Measurements from ENCODE around the gene C4A. TPM values are rescaled to one million over a fixed set of nuclear protein-coding genes. Genes with fewer than 3 reads are reported as not detected.
"Not testable (repeated sequence)": the region's sequence is repeated elsewhere in the genome, so short reads cannot be mapped to it uniquely, and the experiment has no call there.

The C4A gene
- total RNA-seq, 1 donor from 2014 or later = 31.4 TPM

DNA sequence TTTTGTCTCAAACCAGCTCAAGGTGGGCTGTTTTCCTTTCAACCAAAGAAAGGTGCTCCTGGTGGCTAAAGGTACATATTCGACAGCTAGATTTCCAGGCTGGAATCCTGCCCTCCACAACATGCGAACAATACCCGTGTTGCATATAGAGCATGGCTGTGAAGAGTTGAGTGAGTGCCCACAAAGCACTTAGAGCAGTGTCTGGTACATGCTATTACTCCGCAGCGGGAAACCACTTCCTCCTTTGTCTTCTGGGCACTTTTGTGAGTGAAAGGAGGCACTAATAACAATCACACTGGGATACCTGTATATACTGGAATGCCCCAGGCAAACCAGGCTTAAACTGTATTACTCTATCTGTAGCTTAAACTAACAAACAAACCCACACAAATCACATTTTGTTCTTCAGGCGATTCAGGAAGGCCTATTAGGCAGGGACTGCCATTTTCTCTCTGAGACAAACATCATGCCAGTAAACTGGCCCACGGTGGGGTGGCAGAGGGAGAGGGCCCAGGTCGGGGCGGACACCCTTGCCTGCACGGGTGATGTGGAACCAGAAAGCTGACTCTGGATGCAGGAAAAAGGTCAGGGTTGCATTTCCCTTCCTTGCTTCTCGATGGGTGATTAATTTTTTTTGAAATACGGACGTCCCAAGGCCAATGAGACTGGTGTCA, 23.1 kb downstream of the C4A start:
- H3K4me3 ChIP-seq; H3K36me3 ChIP-seq; intact Hi-C loops (cut with DNase I); H3K4me1 ChIP-seq; H3K27ac ChIP-seq; H3K27me3 ChIP-seq; H3K9me3 ChIP-seq; DNase-seq (ENCODE audit: extremely low spot score in 2 of 2): not testable (repeated sequence)

DNA sequence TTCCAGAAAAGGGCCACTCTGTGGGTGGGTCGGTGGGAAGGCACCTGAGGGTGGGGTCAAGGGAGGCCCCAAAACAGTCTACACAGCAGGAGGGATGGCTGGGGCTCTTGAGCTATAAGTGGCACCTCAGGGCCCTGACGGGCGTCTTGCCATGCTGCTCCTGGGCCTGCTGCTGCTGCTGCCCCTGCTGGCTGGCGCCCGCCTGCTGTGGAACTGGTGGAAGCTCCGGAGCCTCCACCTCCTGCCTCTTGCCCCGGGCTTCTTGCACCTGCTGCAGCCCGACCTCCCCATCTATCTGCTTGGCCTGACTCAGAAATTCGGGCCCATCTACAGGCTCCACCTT, 23.7 kb downstream of the C4A start:
- H3K4me3 ChIP-seq; H3K27me3 ChIP-seq; H3K9me3 ChIP-seq; intact Hi-C loops (cut with DNase I); H3K27ac ChIP-seq; H3K36me3 ChIP-seq; H3K4me1 ChIP-seq; DNase-seq (ENCODE audit: extremely low spot score in 2 of 2): not testable (repeated sequence)

DNA sequence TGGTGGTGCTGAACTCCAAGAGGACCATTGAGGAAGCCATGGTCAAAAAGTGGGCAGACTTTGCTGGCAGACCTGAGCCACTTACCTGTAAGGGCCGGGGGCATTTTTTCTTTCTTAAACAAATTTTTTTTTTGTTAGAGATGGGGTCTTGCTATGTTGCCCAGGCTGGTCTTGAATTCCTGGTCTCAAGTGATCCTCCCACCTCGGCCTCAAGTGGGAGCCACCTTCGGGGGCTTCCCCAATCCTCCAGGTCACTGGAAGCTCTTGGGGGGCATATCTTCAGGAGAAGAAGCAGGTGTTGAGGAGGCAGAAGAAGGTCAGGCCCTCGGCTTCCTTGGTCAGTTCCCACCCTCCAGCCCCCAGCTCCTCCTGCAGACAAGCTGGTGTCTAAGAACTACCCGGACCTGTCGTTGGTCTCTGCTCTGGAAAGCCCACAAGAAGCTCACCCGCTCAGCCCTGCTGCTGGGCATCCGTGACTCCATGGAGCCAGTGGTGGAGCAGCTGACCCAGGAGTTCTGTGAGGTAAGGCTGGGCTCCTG, 24.2 kb downstream of the C4A start:
- H3K9me3 ChIP-seq; intact Hi-C loops (cut with DNase I); H3K27ac ChIP-seq; H3K27me3 ChIP-seq; H3K4me3 ChIP-seq; H3K4me1 ChIP-seq; DNase-seq (ENCODE audit: extremely low spot score in 2 of 2); H3K36me3 ChIP-seq: not testable (repeated sequence)

DNA sequence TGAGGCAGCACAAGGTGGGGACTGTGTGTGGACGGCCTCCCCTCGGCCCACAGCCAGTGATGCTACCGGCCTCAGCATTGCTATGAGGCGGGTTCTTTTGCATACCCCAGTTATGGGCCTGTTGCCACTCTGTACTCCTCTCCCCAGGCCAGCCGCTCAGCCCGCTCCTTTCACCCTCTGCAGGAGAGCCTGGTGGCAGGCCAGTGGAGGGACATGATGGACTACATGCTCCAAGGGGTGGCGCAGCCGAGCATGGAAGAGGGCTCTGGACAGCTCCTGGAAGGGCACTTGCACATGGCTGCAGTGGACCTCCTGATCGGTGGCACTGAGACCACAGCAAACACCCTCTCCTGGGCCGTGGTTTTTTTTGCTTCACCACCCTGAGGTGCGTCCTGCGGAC, 25.2 kb downstream of the C4A start:
- H3K9me3 ChIP-seq; intact Hi-C loops (cut with DNase I); H3K27ac ChIP-seq; H3K27me3 ChIP-seq; DNase-seq (ENCODE audit: extremely low spot score in 2 of 2); H3K36me3 ChIP-seq; H3K4me1 ChIP-seq; H3K4me3 ChIP-seq: not testable (repeated sequence)

DNA sequence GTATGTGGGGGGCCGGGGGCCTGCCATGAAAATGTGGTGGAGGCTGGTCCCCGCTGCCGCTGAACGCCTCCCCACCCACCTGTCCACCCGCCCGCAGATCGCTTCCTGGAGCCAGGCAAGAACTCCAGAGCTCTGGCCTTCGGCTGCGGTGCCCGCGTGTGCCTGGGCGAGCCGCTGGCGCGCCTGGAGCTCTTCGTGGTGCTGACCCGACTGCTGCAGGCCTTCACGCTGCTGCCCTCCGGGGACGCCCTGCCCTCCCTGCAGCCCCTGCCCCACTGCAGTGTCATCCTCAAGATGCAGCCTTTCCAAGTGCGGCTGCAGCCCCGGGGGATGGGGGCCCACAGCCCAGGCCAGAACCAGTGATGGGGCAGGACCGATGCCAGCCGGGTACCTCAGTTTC, 26.2 kb downstream of the C4A start:
- intact Hi-C loops (cut with DNase I); H3K27ac ChIP-seq; H3K27me3 ChIP-seq; H3K9me3 ChIP-seq; H3K4me3 ChIP-seq; H3K4me1 ChIP-seq; DNase-seq (ENCODE audit: extremely low spot score in 2 of 2); H3K36me3 ChIP-seq: not testable (repeated sequence)

DNA sequence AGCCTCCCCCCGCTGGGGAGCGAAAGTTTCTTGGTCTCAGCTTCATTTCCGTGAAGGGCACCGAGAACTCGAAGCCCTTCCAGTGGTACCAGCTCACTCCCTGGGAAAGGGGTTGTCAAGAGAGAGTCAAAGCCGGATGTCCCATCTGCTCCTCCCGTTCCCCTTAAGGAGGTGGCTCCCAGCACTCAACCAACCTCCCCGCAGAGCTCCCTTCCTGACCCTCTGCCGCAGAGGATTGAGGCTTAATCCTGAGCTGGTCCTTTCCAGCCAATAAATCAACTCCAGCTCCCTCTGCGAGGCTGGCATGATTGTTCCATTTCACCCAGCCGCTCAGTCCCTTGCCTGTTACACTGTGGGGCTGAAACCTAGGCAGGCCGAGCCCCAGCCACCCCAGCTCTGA, 26.8 kb downstream of the C4A start:
- intact Hi-C loops (cut with DNase I); H3K4me3 ChIP-seq; H3K27ac ChIP-seq; H3K36me3 ChIP-seq; H3K9me3 ChIP-seq; DNase-seq (ENCODE audit: extremely low spot score in 2 of 2); H3K4me1 ChIP-seq; H3K27me3 ChIP-seq: not testable (repeated sequence)

DNA sequence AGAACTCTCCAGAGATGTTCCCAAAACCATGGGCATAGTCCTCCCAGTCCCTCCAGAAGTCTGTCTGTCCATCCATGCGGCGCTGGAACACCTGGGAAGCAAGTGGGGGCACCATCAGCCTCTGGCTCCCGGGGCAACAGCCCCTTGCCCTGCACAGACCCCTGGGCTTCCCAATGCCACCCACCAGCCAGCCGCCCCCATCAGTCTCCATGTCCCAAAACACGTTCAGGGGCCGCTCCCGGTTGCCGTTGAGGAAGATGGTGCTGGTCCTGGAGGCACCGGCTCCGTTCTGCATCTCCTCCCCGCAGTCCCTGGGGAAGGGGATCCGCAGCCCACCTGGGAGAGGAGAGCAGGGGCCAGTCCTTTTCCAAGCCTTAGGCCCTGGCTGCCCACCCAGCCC, 27.7 kb downstream of the C4A start:
- intact Hi-C loops (cut with DNase I); H3K36me3 ChIP-seq; H3K27ac ChIP-seq; H3K27me3 ChIP-seq; H3K4me1 ChIP-seq; H3K4me3 ChIP-seq; H3K9me3 ChIP-seq; DNase-seq (ENCODE audit: extremely low spot score in 2 of 2): not testable (repeated sequence)

DNA sequence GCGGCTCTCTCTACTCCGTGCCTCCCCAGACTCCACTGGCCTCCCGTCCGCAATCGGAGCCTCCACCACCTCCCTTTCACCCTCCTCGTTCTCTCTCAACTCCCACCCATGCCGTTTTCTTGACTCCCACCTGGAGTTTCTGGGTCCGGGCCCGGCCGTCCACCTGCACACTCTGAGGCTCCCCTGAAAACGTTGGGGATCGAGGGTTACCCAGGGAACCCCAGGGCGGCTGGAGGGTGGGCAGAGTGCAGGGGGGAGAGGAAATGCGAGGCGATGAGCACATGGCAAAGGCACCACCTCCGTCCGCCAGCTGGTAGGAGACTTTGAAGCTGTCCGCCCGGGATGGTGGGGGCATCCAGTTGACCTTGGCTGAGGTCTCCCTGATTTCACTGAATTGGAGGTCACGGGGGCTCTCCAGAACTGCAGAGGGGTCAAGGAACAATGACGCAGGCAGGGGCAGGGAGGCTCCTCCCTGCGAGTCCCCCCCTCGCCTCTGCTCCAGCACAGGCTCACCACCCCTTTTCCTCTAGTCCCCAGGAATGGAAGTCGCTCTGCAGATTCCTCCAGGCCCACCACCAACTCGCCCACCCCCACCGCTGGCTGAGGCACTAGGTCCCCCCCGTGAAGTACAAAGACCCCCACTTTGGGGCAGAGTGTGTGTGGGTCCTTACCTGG, 29.1 kb downstream of the C4A start:
- intact Hi-C loops (cut with DNase I) = not testable (repeated sequence)

DNA sequence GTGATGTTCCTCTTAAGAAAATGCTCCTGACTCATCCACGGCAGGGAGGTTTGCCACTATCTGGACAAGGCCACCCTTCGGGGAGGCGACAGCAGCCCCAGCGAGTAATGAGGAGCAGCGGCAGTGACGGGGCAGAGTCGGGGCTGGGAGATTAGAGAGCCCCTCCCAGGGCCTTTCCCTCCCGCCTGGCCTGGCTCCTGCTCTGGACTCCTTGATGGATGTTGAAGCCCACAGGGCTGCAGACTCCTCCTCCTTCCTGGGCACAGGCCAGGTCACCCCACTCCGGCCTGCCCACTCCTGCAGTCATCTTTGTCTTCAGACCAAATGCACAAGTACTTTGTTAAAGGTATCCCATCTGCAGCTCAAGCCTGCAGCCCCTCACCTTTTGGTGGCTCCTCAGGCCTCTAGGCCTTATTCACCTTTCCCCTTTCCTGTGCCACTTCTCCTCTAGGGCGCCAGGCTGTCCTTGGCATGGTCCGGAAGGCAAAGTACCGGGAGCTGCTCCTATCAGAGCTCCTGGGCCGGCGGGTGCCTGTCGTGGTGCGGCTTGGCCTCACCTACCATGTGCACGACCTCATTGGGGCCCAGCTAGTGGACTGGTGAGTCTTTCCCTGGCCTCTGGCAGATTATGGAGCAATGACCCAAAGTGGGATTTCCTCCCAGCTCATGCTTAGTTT, 31.2 kb downstream of the C4A start:
- H3K4me3 ChIP-seq; H3K36me3 ChIP-seq; H3K27ac ChIP-seq; DNase-seq (ENCODE audit: extremely low spot score in 2 of 2); H3K27me3 ChIP-seq; H3K4me1 ChIP-seq; intact Hi-C loops (cut with DNase I); H3K9me3 ChIP-seq: not testable (repeated sequence)

More for the DNA sequence above, 29.1 kb downstream of the C4A start:
- DNase-seq (ENCODE audit: extremely low spot score in 2 of 2); H3K4me1 ChIP-seq; H3K36me3 ChIP-seq; H3K27ac ChIP-seq; H3K4me3 ChIP-seq; H3K27me3 ChIP-seq; H3K9me3 ChIP-seq: not testable (repeated sequence)

DNA sequence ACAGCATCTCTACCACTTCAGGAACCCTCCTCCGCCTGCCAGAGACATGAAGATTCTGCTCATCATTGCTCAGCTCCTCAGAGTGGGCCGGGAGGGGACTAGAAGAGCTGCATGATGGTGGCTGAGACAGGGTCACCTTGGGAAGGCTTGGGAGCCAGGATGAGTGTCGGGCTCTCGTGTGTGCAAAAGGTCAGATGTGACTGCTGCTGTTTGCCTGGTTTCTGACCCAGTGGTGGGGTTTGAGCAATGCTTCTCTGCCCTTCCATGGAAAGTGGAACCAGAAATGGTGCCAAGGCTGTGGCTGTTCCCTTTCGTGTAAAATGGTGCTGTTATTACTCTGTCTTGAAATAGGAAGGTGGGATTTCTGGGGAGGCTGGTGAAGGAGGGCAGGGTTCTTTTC, 31.9 kb downstream of the C4A start:
- H3K9me3 ChIP-seq; DNase-seq (ENCODE audit: extremely low spot score in 2 of 2); H3K4me1 ChIP-seq; H3K36me3 ChIP-seq; H3K27ac ChIP-seq; H3K27me3 ChIP-seq; H3K4me3 ChIP-seq; intact Hi-C loops (cut with DNase I): not testable (repeated sequence)

DNA sequence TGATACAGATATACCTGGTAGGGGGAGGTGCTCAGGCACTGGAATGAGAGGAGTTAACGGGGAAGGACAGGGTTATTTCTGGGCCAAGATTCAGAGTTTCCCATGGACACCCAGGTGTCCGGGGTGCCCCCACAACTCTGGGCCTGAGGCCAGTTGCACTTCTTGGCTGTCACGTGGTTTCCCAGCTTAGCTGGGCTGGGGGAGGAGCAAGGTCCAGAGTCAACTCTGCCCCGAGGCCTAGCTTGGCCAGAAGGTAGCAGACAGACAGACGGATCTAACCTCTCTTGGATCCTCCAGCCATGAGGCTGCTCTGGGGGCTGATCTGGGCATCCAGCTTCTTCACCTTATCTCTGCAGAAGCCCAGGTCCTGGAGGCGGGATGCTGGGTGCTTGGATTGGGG, 32.7 kb downstream of the C4A start, which contains the start of gene C4B:
C4B (plus strand) TSS at position 249 of the 400 bp plus-strand sequence; CDS start at position 300, 51 bp downstream.
- H3K9me3 ChIP-seq; DNase-seq (ENCODE audit: extremely low spot score in 2 of 2); H3K4me3 ChIP-seq; H3K27ac ChIP-seq; H3K4me1 ChIP-seq; H3K27me3 ChIP-seq; intact Hi-C loops (cut with DNase I); H3K36me3 ChIP-seq: not testable (repeated sequence)

DNA sequence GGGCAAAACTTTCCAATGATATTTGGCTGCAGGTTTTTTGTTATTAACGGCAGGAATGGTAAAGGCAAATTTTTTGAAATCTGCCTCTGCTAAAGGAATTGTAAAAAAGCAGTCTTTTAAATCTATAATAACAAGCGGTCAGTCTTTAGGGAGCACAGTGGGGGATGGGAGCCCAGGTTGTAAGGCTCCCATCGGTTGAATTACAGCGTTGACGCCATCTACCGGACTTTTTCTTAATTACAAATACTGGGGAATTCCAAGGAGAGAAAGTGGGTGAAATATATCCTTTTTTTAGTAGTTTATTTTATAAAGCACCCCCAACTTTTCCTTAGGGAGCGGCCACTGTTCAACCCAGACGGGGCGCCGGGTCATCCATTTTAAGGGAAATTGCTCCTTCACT, 40.2 kb downstream of the C4A start:
- H3K36me3 ChIP-seq; H3K27me3 ChIP-seq; H3K27ac ChIP-seq; intact Hi-C loops (cut with DNase I); H3K9me3 ChIP-seq; H3K4me3 ChIP-seq; DNase-seq (ENCODE audit: extremely low spot score in 2 of 2); H3K4me1 ChIP-seq: not testable (repeated sequence)

DNA sequence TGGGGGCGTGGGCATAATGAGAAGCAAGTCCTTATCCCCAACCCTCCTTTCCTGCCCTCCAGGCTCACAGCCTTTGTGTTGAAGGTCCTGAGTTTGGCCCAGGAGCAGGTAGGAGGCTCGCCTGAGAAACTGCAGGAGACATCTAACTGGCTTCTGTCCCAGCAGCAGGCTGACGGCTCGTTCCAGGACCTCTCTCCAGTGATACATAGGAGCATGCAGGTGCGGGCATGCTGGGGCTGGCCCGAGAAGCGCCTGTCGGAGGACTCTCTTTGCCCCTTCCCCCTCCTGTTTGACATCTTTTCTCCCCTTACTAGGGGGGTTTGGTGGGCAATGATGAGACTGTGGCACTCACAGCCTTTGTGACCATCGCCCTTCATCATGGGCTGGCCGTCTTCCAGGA, 46.8 kb downstream of the C4A start:
- H3K27me3 ChIP-seq; H3K4me1 ChIP-seq; intact Hi-C loops (cut with DNase I); H3K27ac ChIP-seq; H3K9me3 ChIP-seq; H3K36me3 ChIP-seq; DNase-seq (ENCODE audit: extremely low spot score in 2 of 2); H3K4me3 ChIP-seq: not testable (repeated sequence)

DNA sequence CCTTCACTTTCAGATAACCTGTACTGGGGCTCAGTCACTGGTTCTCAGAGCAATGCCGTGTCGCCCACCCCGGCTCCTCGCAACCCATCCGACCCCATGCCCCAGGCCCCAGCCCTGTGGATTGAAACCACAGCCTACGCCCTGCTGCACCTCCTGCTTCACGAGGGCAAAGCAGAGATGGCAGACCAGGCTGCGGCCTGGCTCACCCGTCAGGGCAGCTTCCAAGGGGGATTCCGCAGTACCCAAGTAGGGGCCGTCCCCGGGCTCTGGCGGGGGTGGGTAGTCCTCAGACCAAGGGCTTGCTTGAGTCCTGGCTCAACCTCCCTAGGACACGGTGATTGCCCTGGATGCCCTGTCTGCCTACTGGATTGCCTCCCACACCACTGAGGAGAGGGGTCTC, 47.7 kb downstream of the C4A start:
- intact Hi-C loops (cut with DNase I); DNase-seq (ENCODE audit: extremely low spot score in 2 of 2); H3K27me3 ChIP-seq; H3K36me3 ChIP-seq; H3K27ac ChIP-seq; H3K9me3 ChIP-seq; H3K4me1 ChIP-seq; H3K4me3 ChIP-seq: not testable (repeated sequence)
